Sigmoid colon (tissue), 4 donors: ENCODE results near the gene CCDC170.

Source experiments
- EP300 ChIP-seq, 4 donors: sonication (generic); formaldehyde crosslinking; IDR thresholded peaks; one replicate each; pipeline ENCODE4 v1.6.1; 2017; ENCODE audit warnings: antibody characterized with exemption in 4 of 4
- POLR2A ChIP-seq, 2 donors: fragments of 450-650 bp; IDR thresholded peaks; one replicate each; pipeline ENCODE4 v1.6.1; 2016; ENCODE audit warnings: antibody characterized with exemption in 2 of 2, mild to moderate bottlenecking in 2 of 2, moderate library complexity in 2 of 2
- POLR2AphosphoS5 ChIP-seq, 4 donors: sonication (generic); formaldehyde crosslinking; IDR thresholded peaks; one replicate each; pipeline ENCODE4 v1.6.1; 2017; ENCODE audit warnings: antibody characterized with exemption in 4 of 4
- TF ChIP-seq, protein P1 (sequence below), 4 experiments: fragments of 450-650 bp in 3 of 4; fragments of 200-600 bp in 1 of 4; IDR thresholded peaks; one replicate each; pipeline ENCODE4 v1.5.1; 2016 to 2019; ENCODE audit warnings: antibody characterized with exemption in 4 of 4, mild to moderate bottlenecking in 3 of 4, moderate library complexity in 2 of 4

GRCh38 chr6:151494235-151494935, 568 bp downstream of the CCDC170 start:
- TF ChIP-seq, protein P1, sequence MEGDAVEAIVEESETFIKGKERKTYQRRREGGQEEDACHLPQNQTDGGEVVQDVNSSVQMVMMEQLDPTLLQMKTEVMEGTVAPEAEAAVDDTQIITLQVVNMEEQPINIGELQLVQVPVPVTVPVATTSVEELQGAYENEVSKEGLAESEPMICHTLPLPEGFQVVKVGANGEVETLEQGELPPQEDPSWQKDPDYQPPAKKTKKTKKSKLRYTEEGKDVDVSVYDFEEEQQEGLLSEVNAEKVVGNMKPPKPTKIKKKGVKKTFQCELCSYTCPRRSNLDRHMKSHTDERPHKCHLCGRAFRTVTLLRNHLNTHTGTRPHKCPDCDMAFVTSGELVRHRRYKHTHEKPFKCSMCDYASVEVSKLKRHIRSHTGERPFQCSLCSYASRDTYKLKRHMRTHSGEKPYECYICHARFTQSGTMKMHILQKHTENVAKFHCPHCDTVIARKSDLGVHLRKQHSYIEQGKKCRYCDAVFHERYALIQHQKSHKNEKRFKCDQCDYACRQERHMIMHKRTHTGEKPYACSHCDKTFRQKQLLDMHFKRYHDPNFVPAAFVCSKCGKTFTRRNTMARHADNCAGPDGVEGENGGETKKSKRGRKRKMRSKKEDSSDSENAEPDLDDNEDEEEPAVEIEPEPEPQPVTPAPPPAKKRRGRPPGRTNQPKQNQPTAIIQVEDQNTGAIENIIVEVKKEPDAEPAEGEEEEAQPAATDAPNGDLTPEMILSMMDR (IDR thresholded peaks at IDR 0.05) = no peak
- no peak for TF ChIP-seq POLR2A (IDR thresholded peaks at IDR 0.05)
- TF ChIP-seq POLR2AphosphoS5 (IDR thresholded peaks at IDR 0.05) = no peak
- no peak for TF ChIP-seq EP300 (IDR thresholded peaks at IDR 0.05)
